H1 (cell line): ENCODE measurements around the gene ERICH3. TPM values are rescaled to one million over a fixed set of nuclear protein-coding genes. Genes with fewer than 3 reads are reported as not detected.

Experiments used
- CTCF ChIA-PET: fragments of 300-600 bp; sonication (Branson Sonifier 250); formaldehyde crosslinking; loops from one replicate; lab custom pipeline; 2021; ENCODE audit not compliant: partially characterized antibody; lab: Charles Lee
- POLR2A ChIA-PET: fragments of 300-600 bp; sonication (Branson Sonifier 250); formaldehyde crosslinking; loops from one replicate; lab custom pipeline; 2021; ENCODE audit warnings: inconsistent platforms; ENCODE audit not compliant: partially characterized antibody; lab: Charles Lee
- DNase-seq, 2 experiments: peaks; one replicate each; pipeline versions ENCODE4 v3.0.0 to v3.0.0-alpha.2; 2010 to 2022; ENCODE audit warnings: low spot score in 2 of 2, low read depth in 1 of 2, mixed read lengths in 1 of 2
- FAIRE-seq: peaks from 2 replicates; lab custom pipeline; 2011; peaks lifted over from hg19 to GRCh38; lab: Jason Lieb, UNC
- H2AFZ ChIP-seq: 2 replicates; pipeline ENCODE4 v1.8.1; 2012; ENCODE audit warnings: low read length, inconsistent platforms
- H2AK5ac ChIP-seq: 2 replicates; pipeline ENCODE4 v1.6.1; 2013; ENCODE audit warnings: low read depth, low read length
- H2BK120ac ChIP-seq: replicated peaks from 2 replicates; pipeline ENCODE3; 2013; ENCODE audit warnings: low read depth, low read length, inconsistent platforms
- H2BK12ac ChIP-seq: 2 replicates; pipeline ENCODE4 v1.6.1; 2013; ENCODE audit warnings: low read depth, low read length
- H2BK15ac ChIP-seq: 2 replicates; pipeline ENCODE4 v1.6.1; 2013; ENCODE audit warnings: low read length
- H2BK20ac ChIP-seq: 2 replicates; pipeline ENCODE4 v1.6.1; 2013; ENCODE audit warnings: low read length
- H2BK5ac ChIP-seq: 2 replicates; pipeline ENCODE4 v1.6.1; 2013; ENCODE audit warnings: low read depth, low read length
- H3K14ac ChIP-seq: 2 replicates; pipeline ENCODE4 v1.6.1; 2013; ENCODE audit warnings: inconsistent platforms; ENCODE audit not compliant: insufficient read length
- H3K18ac ChIP-seq: 2 replicates; pipeline ENCODE4 v1.6.1; 2013; ENCODE audit warnings: low read length; ENCODE audit errors: extremely low read depth
- H3K23ac ChIP-seq: 2 replicates; pipeline ENCODE4 v1.6.1; 2013; ENCODE audit warnings: inconsistent platforms; ENCODE audit not compliant: insufficient read length
- H3K23me2 ChIP-seq: 2 replicates; pipeline ENCODE4 v1.6.1; 2013; ENCODE audit warnings: low read depth, low read length
- H3K27ac ChIP-seq: 2 replicates; pipeline ENCODE4 v1.6.1; 2011; ENCODE audit warnings: low read depth, low read length, inconsistent platforms
- H3K27me3 ChIP-seq, 4 experiments: replicated peaks in 1 of 4; 1 replicate in 1 of 4; 2 replicates in 3 of 4; pipeline versions ENCODE4 v1.6.1 to v1.8.1; 2011 to 2013; ENCODE audit warnings: low read length in 3 of 4, mild to moderate bottlenecking in 3 of 4, inconsistent platforms in 2 of 4, mixed read lengths in 2 of 4, moderate library complexity in 1 of 4; ENCODE audit not compliant: control insufficient read depth in 3 of 4, insufficient read depth in 3 of 4; ENCODE audit errors: extremely low read depth in 1 of 4
- H3K36me3 ChIP-seq, 4 experiments: 2 replicates each; pipeline versions ENCODE4 v1.6.1 to v1.8.1; 2011 to 2013; ENCODE audit warnings: mild to moderate bottlenecking in 4 of 4, low read length in 3 of 4, moderate library complexity in 2 of 4, control low read depth in 1 of 4, inconsistent platforms in 1 of 4; ENCODE audit not compliant: insufficient read depth in 4 of 4, control insufficient read depth in 2 of 4
- H3K4ac ChIP-seq: replicated peaks from 2 replicates; pipeline ENCODE3; 2013; ENCODE audit warnings: low read length, low read depth, mixed read lengths, inconsistent platforms; ENCODE audit not compliant: insufficient read length
- H3K4me1 ChIP-seq, 4 experiments: replicated peaks in 1 of 4; 1 replicate in 1 of 4; 2 replicates in 3 of 4; pipeline versions ENCODE4 v1.6.1 to v1.8.1; 2011 to 2013; ENCODE audit warnings: low read length in 3 of 4, inconsistent platforms in 2 of 4, mixed read lengths in 1 of 4; ENCODE audit not compliant: insufficient read depth in 4 of 4, control insufficient read depth in 3 of 4
- H3K4me2 ChIP-seq, 2 experiments: 2 replicates each; pipeline versions ENCODE4 v1.6.1 to v1.8.1; 2011 to 2013; ENCODE audit warnings: low read depth in 2 of 2, low read length in 2 of 2, control low read depth in 1 of 2, inconsistent platforms in 1 of 2, mild to moderate bottlenecking in 1 of 2; ENCODE audit not compliant: insufficient read depth in 1 of 2
- H3K4me3 ChIP-seq, 4 experiments: fragments of 200-600, 300-600 bp in 1 of 4; sonication (generic), shearing (Covaris generic), sonication (Bioruptor Twin) in 1 of 4; 2 replicates each; pipeline versions ENCODE4 v1.5.1 to v1.8.1; 2011 to 2016; ENCODE audit warnings: low read length in 4 of 4, low read depth in 3 of 4, control low read depth in 2 of 4, inconsistent platforms in 2 of 4, mild to moderate bottlenecking in 2 of 4, mixed read lengths in 1 of 4, moderate library complexity in 1 of 4; ENCODE audit not compliant: insufficient read depth in 2 of 4; ENCODE audit errors: extremely low read depth in 1 of 4
- H3K56ac ChIP-seq: replicated peaks from 2 replicates; pipeline ENCODE3; 2013; ENCODE audit warnings: low read depth, mild to moderate bottlenecking, mixed read lengths, low read length, inconsistent platforms; ENCODE audit not compliant: insufficient read length
- H3K79me1 ChIP-seq: 2 replicates; pipeline ENCODE4 v1.6.1; 2013; ENCODE audit warnings: low read depth, low read length, control low read depth
- H3K79me2 ChIP-seq, 2 experiments: 2 replicates each; pipeline versions ENCODE4 v1.6.1 to v1.8.1; 2012 to 2013; ENCODE audit warnings: low read length in 2 of 2, mild to moderate bottlenecking in 2 of 2, inconsistent platforms in 1 of 2; ENCODE audit not compliant: insufficient read depth in 2 of 2, control insufficient read depth in 1 of 2
- H3K9ac ChIP-seq, 4 experiments: replicated peaks in 1 of 4; 1 replicate in 1 of 4; 2 replicates in 3 of 4; pipeline versions ENCODE4 v1.6.1 to v1.8.1; 2011 to 2013; ENCODE audit warnings: low read depth in 3 of 4, low read length in 3 of 4, control low read depth in 2 of 4, mild to moderate bottlenecking in 2 of 4, moderate library complexity in 2 of 4, inconsistent platforms in 1 of 4; ENCODE audit errors: extremely low read depth in 1 of 4
- H3K9me3 ChIP-seq, 2 experiments: 2 replicates each; pipeline versions ENCODE4 v1.6.1 to v1.8.1; 2012 to 2013; ENCODE audit warnings: mild to moderate bottlenecking in 2 of 2, moderate library complexity in 2 of 2, control low read depth in 1 of 2, inconsistent platforms in 1 of 2, low read depth in 1 of 2, low read length in 1 of 2, mixed read lengths in 1 of 2; ENCODE audit not compliant: insufficient read depth in 2 of 2
- H4K20me1 ChIP-seq, 2 experiments: replicated peaks in 1 of 2; 2 replicates each; pipeline versions ENCODE3 to v1.8.1; 2011 to 2013; ENCODE audit warnings: inconsistent platforms in 2 of 2, low read length in 2 of 2, mild to moderate bottlenecking in 1 of 2; ENCODE audit not compliant: insufficient read depth in 2 of 2, control insufficient read depth in 1 of 2
- H4K5ac ChIP-seq: 2 replicates; pipeline ENCODE4 v1.6.1; 2013; ENCODE audit warnings: low read length, low read depth, mixed read lengths, inconsistent platforms; ENCODE audit not compliant: insufficient read length
- H4K8ac ChIP-seq: 2 replicates; pipeline ENCODE4 v1.8.0; 2013; ENCODE audit warnings: mild to moderate bottlenecking, moderate library complexity, low read length, inconsistent platforms; ENCODE audit not compliant: insufficient read depth; ENCODE audit errors: extremely low read depth
- H4K91ac ChIP-seq: replicated peaks from 2 replicates; pipeline ENCODE3; 2013; ENCODE audit warnings: low read length, mixed read lengths, inconsistent platforms; ENCODE audit not compliant: insufficient read length
- CHD2 ChIP-seq: IDR thresholded peaks from 2 replicates; pipeline ENCODE4 v1.6.1; 2012; ENCODE audit warnings: low read length, improper control_type of control experiment
- CTBP2 ChIP-seq: IDR thresholded peaks from 2 replicates; pipeline ENCODE4 v1.7.0; 2011; ENCODE audit warnings: borderline replicate concordance, mild to moderate bottlenecking, moderate library complexity, mixed read lengths, low read length; ENCODE audit not compliant: insufficient read depth, insufficient read length
- EP300 ChIP-seq, 2 experiments: IDR thresholded peaks; 1 replicate in 1 of 2; 2 replicates in 1 of 2; pipeline ENCODE4 v1.6.1; 2011 to 2012; ENCODE audit warnings: low read depth in 2 of 2, low read length in 2 of 2, mild to moderate bottlenecking in 2 of 2, borderline replicate concordance in 1 of 2, inconsistent platforms in 1 of 2, moderate library complexity in 1 of 2
- HDAC6 ChIP-seq: IDR thresholded peaks from one replicate; pipeline ENCODE4 v1.7.1; 2012; ENCODE audit warnings: low read depth, mild to moderate bottlenecking, inconsistent platforms, low read length, moderate library complexity
- JUN ChIP-seq: IDR thresholded peaks from 2 replicates; pipeline ENCODE4 v1.6.1; 2011; ENCODE audit warnings: low read depth, mild to moderate bottlenecking, improper control_type of control experiment, low read length
- KDM5A ChIP-seq: fragments of 200-600 bp; IDR thresholded peaks from 2 replicates; pipeline ENCODE4 v1.7.1; 2012; ENCODE audit warnings: mild to moderate bottlenecking, low read length, inconsistent platforms, mixed read lengths
- NANOG ChIP-seq: IDR thresholded peaks from 2 replicates; pipeline ENCODE4 v1.6.1; 2011; ENCODE audit warnings: low read length, low read depth, mild to moderate bottlenecking, inconsistent platforms; ENCODE audit not compliant: insufficient read depth, poor library complexity, severe bottlenecking
- POU5F1 ChIP-seq: IDR thresholded peaks from 2 replicates; pipeline ENCODE4 v1.6.1; 2011; ENCODE audit warnings: low read depth, mild to moderate bottlenecking, low read length, moderate library complexity
- RBBP5 ChIP-seq: IDR thresholded peaks from 2 replicates; pipeline ENCODE4 v1.7.1; 2012; ENCODE audit warnings: low read depth, mild to moderate bottlenecking, inconsistent platforms, low read length, moderate library complexity, borderline replicate concordance
- SIN3A ChIP-seq, 2 experiments: IDR thresholded peaks in 1 of 2; conservative IDR thresholded peaks in 1 of 2; 2 replicates each; pipeline ENCODE4 v1.6.1; 2011 to 2012; ENCODE audit warnings: low read length in 2 of 2, improper control_type of control experiment in 1 of 2, low read depth in 1 of 2, mild to moderate bottlenecking in 1 of 2
- TCF12 ChIP-seq: IDR thresholded peaks from 2 replicates; pipeline ENCODE4 v1.6.1; 2011; ENCODE audit warnings: low read depth, mild to moderate bottlenecking, low read length
- WGBS, 2 experiments: shearing (Covaris generic) in 1 of 2; methylation state at CpG; one replicate each; pipeline versions ENCODE4 v1.1.6 to v1.1.7; 2013 to 2015; ENCODE audit warnings: low lambda C conversion rate in 2 of 2, mixed read lengths in 2 of 2, inconsistent platforms in 1 of 2, low coverage in 1 of 2, missing lambda C conversion rate in 1 of 2; ENCODE audit not compliant: insufficient replicate concordance in 2 of 2, insufficient coverage in 1 of 2, insufficient read length in 1 of 2; ENCODE audit errors: extremely low coverage in 1 of 2, missing lambda C conversion rate in 1 of 2; 5-methylcytosine and 5-hydroxymethylcytosine counted together
- polyA plus RNA-seq, 7 experiments: library from polyadenylated mRNA; depleted of rRNA in 3 of 7; stranded (reverse) in 5 of 7; unstranded in 2 of 7; fragments of >200 nt in 5 of 7; fragments of 200-250 nt in 2 of 7; gene quantifications; 1 replicate in 5 of 7; 2 replicates in 1 of 7; 4 replicates in 1 of 7; pipeline versions ENCODE4 v1.2.1 to v1.2.3, GENCODE V29; 2011 to 2013; ENCODE audit warnings: missing spikeins in 2 of 7, mixed read lengths in 2 of 7
- total RNA-seq: library from RNA; stranded (reverse); fragmentation: NEBNext Ultra II Directional; extraction: Animal tissue kit (Norgen Biotek cat#: 25700); gene quantifications from 2 replicates; pipeline ENCODE4 v1.2.1, GENCODE V29; 2021

ERICH3 gene
- total and polyA plus RNA-seq, 2 of the 8 experiments (the other 6 are each of a cell fraction or from before 2014, with no cell fraction given): 0.02 TPM; not detected in 1

DNA sequence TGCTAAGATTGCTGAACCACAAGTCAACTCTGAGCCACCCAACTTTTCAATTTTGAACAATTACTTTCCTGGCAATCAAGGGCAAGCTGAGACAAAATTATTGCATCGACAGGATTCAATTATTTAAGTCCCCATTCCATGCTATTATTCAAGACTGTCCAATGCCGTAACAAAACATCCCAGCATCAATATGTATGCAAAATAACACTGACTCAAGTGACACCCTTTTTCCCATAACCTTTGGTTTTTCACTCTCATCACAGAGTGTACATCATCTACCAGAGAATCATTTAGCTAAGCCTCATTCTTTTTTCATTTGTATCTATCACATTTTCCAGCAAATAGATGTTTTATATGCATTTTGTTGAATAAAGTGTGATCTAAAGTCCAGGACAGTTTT, 54.6 kb downstream of the ERICH3 start:
- Histone ChIP-seq H3K79me1 (no peaks in the 10 kb centered on the region), H3K9me3 (no peaks in the 10 kb centered on the region), H3K79me2 (no peaks in the 10 kb centered on the region), H3K4ac (no peak overlapping the region), H3K4me3 (no peak overlapping the region), H3K23ac (no peak overlapping the region), H2BK12ac (no peak overlapping the region), H4K8ac (no peak overlapping the region), H3K14ac (no peak overlapping the region), H3K23me2 (no peaks in the 10 kb centered on the region; the same call in 1 of the 2 replicates), H3K56ac (no peak overlapping the region), H3K27me3 (no peaks in the 10 kb centered on the region), H3K18ac (no peak overlapping the region), H2BK120ac (no peak overlapping the region), H2BK15ac (no peak overlapping the region), H3K27ac (no peak overlapping the region), H2AFZ (0 out of 2 replicates have a peak overlapping the region, but pooled peaks have one; percentile 50), H4K20me1 (no peaks in the 10 kb centered on the region), H2AK5ac (no peak overlapping the region), H4K5ac (no peak overlapping the region), H3K4me2 (no peak overlapping the region), H4K91ac (no peak overlapping the region), H2BK5ac (no peak overlapping the region), H2BK20ac (no peak overlapping the region), H3K9ac (no peak overlapping the region), H3K36me3 (no peaks in the 10 kb centered on the region), H3K4me1 (no peaks in the 10 kb centered on the region)
- ChIA-PET POLR2A (no interaction called here), CTCF (interaction anchor here (1.0 to 2.2 kb wide), 2 partner anchors 27 to 70 kb away, joined by 3 to 5 read pairs; no protein-coding TSS in a partner anchor)
- 90% methylated on average over 2 of the region's 2 CpGs; no CpG with 5 or more reads in 1 of the 2 experiments for WGBS, 2 experiments
- FAIRE-seq (no peak), DNase-seq (no peak)
- TF ChIP-seq CHD2: no peak
- no peak for TF ChIP-seq RBBP5
- TF ChIP-seq HDAC6: no peak
- TF ChIP-seq TCF12: no peak
- TF ChIP-seq SIN3A (conservative IDR thresholded peaks at IDR 0.05 in 1 of 2, IDR thresholded peaks at IDR 0.05 in 1 of 2; ENCODE audit: low read depth in 1 of 2, low read length in 2 of 2): no peak
- TF ChIP-seq JUN: no peak
- TF ChIP-seq EP300 (IDR thresholded peaks at IDR 0.05; ENCODE audit: borderline replicate concordance in 1 of 2, low read depth in 2 of 2, low read length in 2 of 2): no peak
- TF ChIP-seq CTBP2: no peak
- no peak for TF ChIP-seq NANOG
- no peak for TF ChIP-seq KDM5A
- TF ChIP-seq POU5F1: no peak
